Calu3 (cell line): ENCODE data around the gene SPTBN4. TPM values are rescaled to one million over a fixed set of nuclear protein-coding genes. Genes with fewer than 3 reads are reported as not detected.
A peak's percentile ranks its signal among the peaks of the same experiment; 100 is the strongest.

ENCODE experiments used
- BruUV-seq: library from RNA; stranded (reverse); fragments of 400-500 nt; replicated peaks from 2 replicates; lab custom pipeline; 2021; lab: Mats Ljungman, UMichigan
- CTCF ChIA-PET: fragments of 300-600 bp; sonication (Branson Sonifier 250); formaldehyde crosslinking; loops from one replicate; lab custom pipeline; 2022; ENCODE audit warnings: antibody characterized with exemption; lab: Charles Lee
- DNase-seq: peaks from one replicate; pipeline ENCODE4 v3.0.0; 2022
- H3K27ac Mint-ChIP-seq: one replicate; pipeline ENCODE4 v1.8.0; 2022; ENCODE audit warnings: mixed read lengths; ENCODE audit not compliant: unreplicated experiment
- H3K27me3 Mint-ChIP-seq: one replicate; pipeline ENCODE4 v1.8.0; 2022; ENCODE audit warnings: mixed read lengths; ENCODE audit not compliant: unreplicated experiment
- H3K36me3 Mint-ChIP-seq: one replicate; pipeline ENCODE4 v1.8.0; 2022; ENCODE audit warnings: mild to moderate bottlenecking, moderate library complexity, mixed read lengths; ENCODE audit not compliant: insufficient read depth, unreplicated experiment
- H3K4me1 Mint-ChIP-seq: one replicate; pipeline ENCODE4 v1.8.0; 2022; ENCODE audit warnings: mild to moderate bottlenecking, low read depth, mixed read lengths; ENCODE audit not compliant: unreplicated experiment
- H3K4me3 Mint-ChIP-seq: one replicate; pipeline ENCODE4 v1.8.0; 2022; ENCODE audit warnings: mild to moderate bottlenecking, low read depth, moderate library complexity, mixed read lengths; ENCODE audit not compliant: unreplicated experiment
- H3K9me3 Mint-ChIP-seq: one replicate; pipeline ENCODE4 v1.8.0; 2022; ENCODE audit warnings: low read depth, mixed read lengths; ENCODE audit not compliant: unreplicated experiment
- intact Hi-C: fragments of 100-400 bp; cut with micrococcal nuclease; formaldehyde crosslinking; loops from one replicate; pipeline ENCODE4 v1.10.0; 2022; ENCODE audit not compliant: unreplicated experiment
- total RNA-seq: library from RNA; stranded (reverse); gene quantifications from 2 replicates; pipeline ENCODE4 v1.2.3, GENCODE V29; 2022
- TF ChIP-seq, protein P1 (sequence below): fragments of 200-600 bp; IDR thresholded peaks from one replicate; pipeline ENCODE4 v1.8.0; 2022; ENCODE audit warnings: antibody characterized with exemption; ENCODE audit not compliant: unreplicated experiment

The SPTBN4 gene
- total RNA-seq, 1 experiment from 2014 or later: 0.80 TPM

GRCh38 chr19:40441719-40442253 lies 25.0 kb upstream of the SPTBN4 start:
- CTCF ChIA-PET: interaction anchor here (2.3 kb wide), 1 partner anchor 21 kb away, joined by 18 read pairs; no protein-coding TSS in a partner anchor
- Mint-ChIP-seq H3K36me3 (peaks cover 67% of the 10 kb centered on the region), H3K4me3 (peak overlapping the region; percentile 90), H3K4me1 (peaks cover 25% of the 10 kb centered on the region), H3K27me3 (no peaks in the 10 kb centered on the region), H3K9me3 (no peaks in the 10 kb centered on the region), H3K27ac (no peak overlapping the region)
- no peak for DNase-seq
- BruUV-seq: no TSS peak
- TF ChIP-seq, protein P1, sequence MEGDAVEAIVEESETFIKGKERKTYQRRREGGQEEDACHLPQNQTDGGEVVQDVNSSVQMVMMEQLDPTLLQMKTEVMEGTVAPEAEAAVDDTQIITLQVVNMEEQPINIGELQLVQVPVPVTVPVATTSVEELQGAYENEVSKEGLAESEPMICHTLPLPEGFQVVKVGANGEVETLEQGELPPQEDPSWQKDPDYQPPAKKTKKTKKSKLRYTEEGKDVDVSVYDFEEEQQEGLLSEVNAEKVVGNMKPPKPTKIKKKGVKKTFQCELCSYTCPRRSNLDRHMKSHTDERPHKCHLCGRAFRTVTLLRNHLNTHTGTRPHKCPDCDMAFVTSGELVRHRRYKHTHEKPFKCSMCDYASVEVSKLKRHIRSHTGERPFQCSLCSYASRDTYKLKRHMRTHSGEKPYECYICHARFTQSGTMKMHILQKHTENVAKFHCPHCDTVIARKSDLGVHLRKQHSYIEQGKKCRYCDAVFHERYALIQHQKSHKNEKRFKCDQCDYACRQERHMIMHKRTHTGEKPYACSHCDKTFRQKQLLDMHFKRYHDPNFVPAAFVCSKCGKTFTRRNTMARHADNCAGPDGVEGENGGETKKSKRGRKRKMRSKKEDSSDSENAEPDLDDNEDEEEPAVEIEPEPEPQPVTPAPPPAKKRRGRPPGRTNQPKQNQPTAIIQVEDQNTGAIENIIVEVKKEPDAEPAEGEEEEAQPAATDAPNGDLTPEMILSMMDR: no peak
- intact Hi-C loops: loop anchor here (10.0 kb wide), 1 partner anchor 137 kb away; no protein-coding TSS in a partner anchor

DNA sequence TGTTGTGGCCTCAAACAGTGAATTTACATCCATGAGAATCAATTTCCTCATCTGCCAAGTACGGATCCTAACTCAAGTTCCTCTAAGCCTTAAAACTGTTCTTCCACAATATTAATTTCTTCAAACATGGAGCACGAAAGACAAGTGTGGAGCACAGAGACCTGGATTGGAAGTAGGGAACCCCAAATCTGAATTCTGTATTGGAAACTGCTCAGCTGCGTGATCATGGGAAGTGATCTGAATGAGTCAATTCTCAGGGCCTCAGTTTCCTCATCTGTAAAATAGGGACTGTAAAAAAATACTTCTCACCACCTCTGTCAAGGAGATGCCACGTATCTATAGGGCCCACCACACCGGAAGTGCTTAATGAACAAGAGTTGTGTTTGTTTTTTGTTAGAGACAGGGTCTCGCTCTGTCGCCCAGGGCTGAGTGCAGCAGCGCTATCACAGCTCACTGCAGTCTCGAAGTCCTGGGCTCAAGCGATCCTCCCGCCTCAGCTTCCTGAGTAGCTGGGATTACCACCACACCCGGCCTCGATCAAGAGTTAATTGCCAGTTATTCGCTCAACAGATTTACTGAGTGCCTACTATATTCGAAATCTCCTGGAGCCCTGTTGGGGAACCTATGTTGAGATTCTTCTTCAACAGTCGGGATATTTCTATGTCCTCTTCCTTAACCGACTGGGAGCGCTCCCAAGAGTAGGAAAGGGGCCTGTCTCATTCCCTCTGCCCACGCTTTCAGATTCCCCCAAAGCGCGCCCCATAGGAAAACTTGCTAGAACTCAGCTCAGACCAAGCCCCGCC lies 24.3 kb upstream of the SPTBN4 start:
- Mint-ChIP-seq H3K4me3 (peak overlapping the region; percentile 90), H3K9me3 (no peaks in the 10 kb centered on the region), H3K36me3 (peaks cover 67% of the 10 kb centered on the region), H3K27me3 (no peaks in the 10 kb centered on the region), H3K4me1 (peaks cover 25% of the 10 kb centered on the region), H3K27ac (peak overlapping the region; percentile 92)
- TF ChIP-seq, protein P1: no peak
- DNase-seq: no peak
- intact Hi-C loops: loop anchor here (10.0 kb wide), 1 partner anchor 138 kb away; no protein-coding TSS in a partner anchor
- no TSS peak for BruUV-seq
- CTCF ChIA-PET: interaction anchor here (0.5 to 2.3 kb wide), 12 partner anchors 9 to 164 kb away, joined by 3 to 18 read pairs (median 6); partner anchors contain the start of genes BLVRB, PRX and SERTAD1

- peak; percentile 100 for DNase-seq
- CTCF ChIA-PET: interaction anchor here (0.5 to 2.3 kb wide), 15 partner anchors 10 to 503 kb away, joined by 3 to 18 read pairs (median 5); partner anchors contain the start of genes BLVRB, PRX and SERTAD1
- TSS peak; percentile 86 for BruUV-seq
- peaks cover 71% of the 10 kb centered on the region for H3K36me3 Mint-ChIP-seq
- H3K27ac Mint-ChIP-seq: peak overlapping the region; percentile 92
- H3K4me3 Mint-ChIP-seq: peak overlapping the region; percentile 90
- H3K9me3 Mint-ChIP-seq: no peaks in the 10 kb centered on the region
- H3K27me3 Mint-ChIP-seq: no peaks in the 10 kb centered on the region
- intact Hi-C loops: loop anchor here (10.0 kb wide), 1 partner anchor 139 kb away; no protein-coding TSS in a partner anchor
- TF ChIP-seq, protein P1: no peak
- H3K4me1 Mint-ChIP-seq: peaks cover 25% of the 10 kb centered on the region
These were observed 23.4 kb upstream of the SPTBN4 start for GRCh38 chr19:40443131-40443999.
